ENCODE results near the gene NTNG2. TPM values are rescaled to one million over a fixed set of nuclear protein-coding genes. Genes with fewer than 3 reads are reported as not detected.

Gene NTNG2
- total and polyA plus RNA-seq, 2 donors = 1.7 TPM

DNA sequence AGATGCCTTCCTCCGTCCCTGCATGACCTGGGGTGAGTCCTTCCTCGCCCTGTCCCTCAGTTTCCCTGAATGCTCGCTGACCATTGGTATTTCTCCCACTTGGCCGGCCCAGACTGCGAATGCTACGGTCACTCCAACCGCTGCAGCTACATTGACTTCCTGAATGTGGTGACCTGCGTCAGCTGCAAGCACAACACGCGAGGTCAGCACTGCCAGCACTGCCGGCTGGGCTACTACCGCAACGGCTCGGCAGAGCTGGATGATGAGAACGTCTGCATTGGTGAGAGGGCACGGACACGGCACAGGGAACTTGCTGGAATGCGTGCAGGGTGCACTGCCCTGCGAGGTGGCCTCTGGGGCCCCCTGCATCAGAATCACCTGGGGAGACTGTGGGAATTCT, 77.1 kb downstream of the NTNG2 start:
- Histone ChIP-seq H3K27me3 (ENCODE audit: control insufficient read depth in 2 of 2, insufficient read depth in 1 of 2, low read length in 1 of 2) (peaks cover 0 to 72% of the 10 kb centered on the region in 2 donors), H3K27ac (ENCODE audit: low read depth in 1 of 2, low read length in 1 of 2) (no peak overlapping the region), H3K4me3 (ENCODE audit: low read length in 2 of 2) (no peak overlapping the region), H3K36me3 (ENCODE audit: control insufficient read depth in 2 of 2, insufficient read depth in 2 of 2, low read length in 1 of 2) (no peaks in the 10 kb centered on the region), H3K9me3 (ENCODE audit: control insufficient read depth in 2 of 2, insufficient read depth in 1 of 2, low read length in 1 of 2) (no peaks in the 10 kb centered on the region), H3K4me1 (ENCODE audit: control insufficient read depth in 2 of 2, insufficient read depth in 2 of 2, low read length in 2 of 2) (peaks cover 10 to 33% of the 10 kb centered on the region in 2 donors)
- WGBS = 86% methylated on average over 19 of the region's 19 CpGs
- DNase-seq (ENCODE audit: low read depth in 6 of 9, low spot score in 9 of 9) = no peak

DNA sequence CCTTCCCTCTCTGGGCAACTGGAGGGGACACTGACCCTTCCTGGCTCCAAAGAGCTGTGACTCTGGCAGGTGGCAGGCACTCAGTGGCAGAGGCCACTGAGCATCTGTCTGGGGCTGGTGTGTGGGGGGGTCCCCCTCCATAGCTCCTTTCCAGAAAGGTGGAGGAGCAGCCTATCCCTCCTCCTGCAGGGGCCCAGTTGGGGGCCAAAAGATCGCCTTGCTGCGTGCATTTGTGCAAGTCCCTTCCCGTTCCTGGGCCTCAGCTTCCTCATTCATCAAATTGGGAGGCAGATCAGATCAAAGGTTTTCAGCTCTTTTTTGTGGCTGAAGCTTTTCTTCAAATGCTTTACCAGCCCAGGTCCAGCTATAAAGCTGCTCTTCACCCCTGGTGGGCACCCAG, 77.7 kb downstream of the NTNG2 start:
- H3K27me3 ChIP-seq (ENCODE audit: control insufficient read depth in 2 of 2, insufficient read depth in 1 of 2, low read length in 1 of 2) = peaks cover 0 to 74% of the 10 kb centered on the region in 2 donors
- H3K27ac ChIP-seq (ENCODE audit: low read depth in 1 of 2, low read length in 1 of 2) = no peak overlapping the region
- H3K36me3 ChIP-seq (ENCODE audit: control insufficient read depth in 2 of 2, insufficient read depth in 2 of 2, low read length in 1 of 2) = no peaks in the 10 kb centered on the region
- H3K4me1 ChIP-seq (ENCODE audit: control insufficient read depth in 2 of 2, insufficient read depth in 2 of 2, low read length in 2 of 2) = peaks cover 10 to 33% of the 10 kb centered on the region in 2 donors
- DNase-seq (ENCODE audit: low read depth in 6 of 9, low spot score in 9 of 9) = peak in 1 of 9 donors; percentile 20
- H3K9me3 ChIP-seq (ENCODE audit: control insufficient read depth in 2 of 2, insufficient read depth in 1 of 2, low read length in 1 of 2) = no peaks in the 10 kb centered on the region
- 7% methylated on average over 3 of the region's 3 CpGs for WGBS
- H3K4me3 ChIP-seq (ENCODE audit: low read length in 2 of 2) = no peak overlapping the region

DNA sequence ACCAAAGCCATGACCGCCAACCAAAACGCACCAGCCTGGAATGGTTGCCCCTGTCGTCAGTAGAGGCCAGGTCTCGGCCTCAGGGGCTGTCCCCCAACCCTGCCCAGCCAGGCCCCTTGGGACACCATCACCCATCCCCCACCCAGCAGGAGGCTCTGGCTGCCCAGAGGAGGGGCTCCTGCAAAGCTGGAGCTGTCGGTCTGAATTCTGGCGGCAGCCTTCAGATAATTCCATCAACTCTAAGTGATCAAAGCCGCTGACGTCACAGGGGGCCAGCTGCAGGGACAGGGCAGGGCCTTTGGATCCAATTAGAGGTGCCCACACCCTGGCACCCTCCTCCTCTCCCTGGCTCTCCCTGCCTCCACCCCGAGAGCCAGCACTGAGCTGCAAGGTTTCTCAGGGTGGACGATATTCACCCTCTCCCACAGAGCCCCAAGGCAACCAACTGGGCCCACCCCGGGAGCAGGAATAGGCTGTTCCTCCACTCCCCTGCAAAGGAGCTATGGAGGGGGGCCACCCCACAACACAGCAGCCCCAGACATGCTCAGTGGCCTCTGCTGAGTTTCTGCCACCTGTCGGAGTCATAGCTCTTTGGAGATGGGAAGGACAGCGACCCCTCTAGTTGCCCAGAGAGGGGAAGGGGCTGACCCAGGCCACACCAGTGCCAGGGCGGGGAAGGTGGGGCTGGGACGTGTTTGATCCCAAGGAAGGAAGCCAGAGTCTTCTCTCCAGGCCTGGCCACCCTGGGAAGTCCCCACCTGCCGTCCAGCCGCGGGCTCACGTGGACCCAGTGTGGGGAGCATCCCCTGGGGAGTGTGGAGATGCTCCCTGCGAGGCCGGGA, 78.4 kb downstream of the NTNG2 start:
- peak in 1 of 9 donors; percentile 15 for DNase-seq (ENCODE audit: low read depth in 6 of 9, low spot score in 9 of 9)
- WGBS = 71% methylated on average over 21 of the region's 21 CpGs
- H3K4me3 ChIP-seq (ENCODE audit: low read length in 2 of 2) = peak overlapping the region in 1 of 2 donors; percentile 72
- H3K4me1 ChIP-seq (ENCODE audit: control insufficient read depth in 2 of 2, insufficient read depth in 2 of 2, low read length in 2 of 2) = peaks cover 10 to 33% of the 10 kb centered on the region in 2 donors
- H3K27ac ChIP-seq (ENCODE audit: low read depth in 1 of 2, low read length in 1 of 2) = no peak overlapping the region
- no peaks in the 10 kb centered on the region for H3K36me3 ChIP-seq (ENCODE audit: control insufficient read depth in 2 of 2, insufficient read depth in 2 of 2, low read length in 1 of 2)
- H3K27me3 ChIP-seq (ENCODE audit: control insufficient read depth in 2 of 2, insufficient read depth in 1 of 2, low read length in 1 of 2) = peaks cover 0 to 81% of the 10 kb centered on the region in 2 donors
- no peaks in the 10 kb centered on the region for H3K9me3 ChIP-seq (ENCODE audit: control insufficient read depth in 2 of 2, insufficient read depth in 1 of 2, low read length in 1 of 2)

GRCh38 chr9:132240841-132241482, 79.1 kb downstream of the NTNG2 start:
- Histone ChIP-seq H3K4me3 (ENCODE audit: low read length in 2 of 2) (peak overlapping the region; percentile 53 to 72), H3K27ac (ENCODE audit: low read depth in 1 of 2, low read length in 1 of 2) (peak overlapping the region in 1 of 2 donors; percentile 25), H3K4me1 (ENCODE audit: control insufficient read depth in 2 of 2, insufficient read depth in 2 of 2, low read length in 2 of 2) (peaks cover 10 to 33% of the 10 kb centered on the region in 2 donors), H3K36me3 (ENCODE audit: control insufficient read depth in 2 of 2, insufficient read depth in 2 of 2, low read length in 1 of 2) (no peaks in the 10 kb centered on the region), H3K9me3 (ENCODE audit: control insufficient read depth in 2 of 2, insufficient read depth in 1 of 2, low read length in 1 of 2) (no peaks in the 10 kb centered on the region), H3K27me3 (ENCODE audit: control insufficient read depth in 2 of 2, insufficient read depth in 1 of 2, low read length in 1 of 2) (peaks cover 0 to 89% of the 10 kb centered on the region in 2 donors)
- peak; percentile 69 to 94 (median 89) for DNase-seq (ENCODE audit: low read depth in 6 of 9, low spot score in 9 of 9)
- whole genome bisulfite sequencing = 5% methylated on average over 63 of the region's 63 CpGs

GRCh38 chr9:132241483-132241839, 79.6 kb downstream of the NTNG2 start:
- H3K4me1 ChIP-seq (ENCODE audit: control insufficient read depth in 2 of 2, insufficient read depth in 2 of 2, low read length in 2 of 2) = peaks cover 10 to 33% of the 10 kb centered on the region in 2 donors
- H3K27ac ChIP-seq (ENCODE audit: low read depth in 1 of 2, low read length in 1 of 2) = no peak overlapping the region
- WGBS = under 1% methylated on average over 33 of the region's 33 CpGs
- peaks cover 0 to 93% of the 10 kb centered on the region in 2 donors for H3K27me3 ChIP-seq (ENCODE audit: control insufficient read depth in 2 of 2, insufficient read depth in 1 of 2, low read length in 1 of 2)
- DNase-seq (ENCODE audit: low read depth in 6 of 9, low spot score in 9 of 9) = peak in 1 of 9 donors; percentile 22
- H3K9me3 ChIP-seq (ENCODE audit: control insufficient read depth in 2 of 2, insufficient read depth in 1 of 2, low read length in 1 of 2) = no peaks in the 10 kb centered on the region
- no peaks in the 10 kb centered on the region for H3K36me3 ChIP-seq (ENCODE audit: control insufficient read depth in 2 of 2, insufficient read depth in 2 of 2, low read length in 1 of 2)
- H3K4me3 ChIP-seq (ENCODE audit: low read length in 2 of 2) = peak overlapping the region; percentile 53 to 72

- H3K27ac ChIP-seq (ENCODE audit: low read depth in 1 of 2, low read length in 1 of 2) = no peak overlapping the region
- peaks cover 2 to 95% of the 10 kb centered on the region in 2 donors for H3K27me3 ChIP-seq (ENCODE audit: control insufficient read depth in 2 of 2, insufficient read depth in 1 of 2, low read length in 1 of 2)
- H3K36me3 ChIP-seq (ENCODE audit: control insufficient read depth in 2 of 2, insufficient read depth in 2 of 2, low read length in 1 of 2) = no peaks in the 10 kb centered on the region
- H3K4me3 ChIP-seq (ENCODE audit: low read length in 2 of 2) = peak overlapping the region; percentile 53 to 72
- WGBS = under 1% methylated on average over 81 of the region's 81 CpGs
- H3K4me1 ChIP-seq (ENCODE audit: control insufficient read depth in 2 of 2, insufficient read depth in 2 of 2, low read length in 2 of 2) = peaks cover 10 to 33% of the 10 kb centered on the region in 2 donors
- H3K9me3 ChIP-seq (ENCODE audit: control insufficient read depth in 2 of 2, insufficient read depth in 1 of 2, low read length in 1 of 2) = no peaks in the 10 kb centered on the region
- peak in 4 of 9 donors; percentile 21 to 72 (median 44) for DNase-seq (ENCODE audit: low read depth in 6 of 9, low spot score in 9 of 9)
Observed at GRCh38 chr9:132241840-132242620, 80.2 kb downstream of the NTNG2 start.

- H3K4me3 ChIP-seq (ENCODE audit: low read length in 2 of 2) = peak overlapping the region; percentile 49 to 72
- H3K27me3 ChIP-seq (ENCODE audit: control insufficient read depth in 2 of 2, insufficient read depth in 1 of 2, low read length in 1 of 2) = peaks cover 2 to 89% of the 10 kb centered on the region in 2 donors
- H3K36me3 ChIP-seq (ENCODE audit: control insufficient read depth in 2 of 2, insufficient read depth in 2 of 2, low read length in 1 of 2) = no peaks in the 10 kb centered on the region
- WGBS = 9% methylated on average over 18 of the region's 18 CpGs
- H3K9me3 ChIP-seq (ENCODE audit: control insufficient read depth in 2 of 2, insufficient read depth in 1 of 2, low read length in 1 of 2) = no peaks in the 10 kb centered on the region
- peak in 1 of 9 donors; percentile 30 for DNase-seq (ENCODE audit: low read depth in 6 of 9, low spot score in 9 of 9)
- no peak overlapping the region for H3K27ac ChIP-seq (ENCODE audit: low read depth in 1 of 2, low read length in 1 of 2)
- H3K4me1 ChIP-seq (ENCODE audit: control insufficient read depth in 2 of 2, insufficient read depth in 2 of 2, low read length in 2 of 2) = peaks cover 10 to 33% of the 10 kb centered on the region in 2 donors
Observed at GRCh38 chr9:132242621-132243155, 80.8 kb downstream of the NTNG2 start.

DNA sequence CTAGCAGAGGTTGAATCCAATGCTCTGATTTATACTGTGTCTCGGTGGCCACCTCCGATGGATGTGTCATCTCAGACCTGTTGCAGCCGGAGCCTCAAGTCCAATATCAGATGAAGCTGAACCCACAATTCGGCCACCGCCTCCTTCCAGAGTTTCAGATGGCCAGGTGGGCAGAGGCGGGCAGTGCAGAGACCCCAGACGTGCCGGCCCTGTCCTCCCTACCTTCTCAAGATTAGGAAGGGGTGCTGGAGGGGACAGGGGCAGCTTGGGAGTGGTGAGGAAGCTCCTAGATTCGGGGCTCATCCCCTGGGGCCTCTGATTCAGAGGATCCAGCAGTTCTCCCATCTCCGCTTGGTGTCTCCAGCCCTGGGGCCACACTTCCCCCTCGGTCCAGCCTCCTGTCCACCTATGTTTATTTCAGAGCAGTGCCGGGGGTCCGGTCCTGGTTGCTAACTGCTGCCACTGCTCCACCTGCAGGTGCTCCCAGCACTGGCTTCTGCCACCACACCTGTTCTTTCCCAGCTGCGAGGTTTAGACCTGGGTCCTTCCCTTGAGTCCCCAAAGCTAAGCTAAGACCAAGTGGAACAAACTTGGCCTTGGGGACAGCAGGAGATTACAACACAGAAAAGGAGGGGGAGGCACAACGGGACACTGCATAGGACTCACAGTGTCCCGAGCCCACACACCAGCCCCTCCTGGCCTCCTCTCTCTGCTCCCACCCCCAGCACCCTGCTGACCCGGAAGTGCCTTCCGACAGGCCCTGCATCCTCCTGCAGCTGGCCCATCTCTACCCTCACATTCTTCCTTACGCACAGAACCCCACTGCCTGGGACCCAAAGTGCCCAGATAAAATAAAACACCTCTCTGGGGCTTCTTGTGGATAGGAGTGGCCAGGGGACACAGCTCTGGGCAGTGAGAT, 81.6 kb downstream of the NTNG2 start:
- peaks cover 10 to 33% of the 10 kb centered on the region in 2 donors for H3K4me1 ChIP-seq (ENCODE audit: control insufficient read depth in 2 of 2, insufficient read depth in 2 of 2, low read length in 2 of 2)
- DNase-seq (ENCODE audit: low read depth in 6 of 9, low spot score in 9 of 9) = no peak
- H3K27me3 ChIP-seq (ENCODE audit: control insufficient read depth in 2 of 2, insufficient read depth in 1 of 2, low read length in 1 of 2) = peaks cover 2 to 89% of the 10 kb centered on the region in 2 donors
- no peaks in the 10 kb centered on the region for H3K36me3 ChIP-seq (ENCODE audit: control insufficient read depth in 2 of 2, insufficient read depth in 2 of 2, low read length in 1 of 2)
- no peaks in the 10 kb centered on the region for H3K9me3 ChIP-seq (ENCODE audit: control insufficient read depth in 2 of 2, insufficient read depth in 1 of 2, low read length in 1 of 2)
- 94% methylated on average over 19 of the region's 19 CpGs for WGBS
- H3K4me3 ChIP-seq (ENCODE audit: low read length in 2 of 2) = no peak overlapping the region
- H3K27ac ChIP-seq (ENCODE audit: low read depth in 1 of 2, low read length in 1 of 2) = no peak overlapping the region

Data from thymus (tissue), 11 donors.